Activated CD4-positive, alpha-beta memory T cell treated with anti-CD3 and anti-CD28 coated beads, Interleukin-2, amount 10 ng/mL, durations not matched to agents 7 days and 5 days (primary cell): ENCODE measurements around the gene KLF13. TPM values are rescaled to one million over a fixed set of nuclear protein-coding genes. Genes with fewer than 3 reads are reported as not detected.
A peak's percentile ranks its signal among the peaks of the same experiment; 100 is the strongest.

Source experiments
- CTCF ChIA-PET: fragments of 350-600 bp; sonication (Branson Sonifier 250); formaldehyde crosslinking; loops from one replicate; lab custom pipeline; 2021; ENCODE audit warnings: antibody characterized with exemption, inconsistent platforms; lab: Charles Lee
- POLR2A ChIA-PET: fragments of 350-600 bp; sonication (Branson Sonifier 250); formaldehyde crosslinking; loops from one replicate; lab custom pipeline; 2021; ENCODE audit warnings: antibody characterized with exemption; lab: Charles Lee
- DNase-seq: peaks from one replicate; pipeline ENCODE4 v3.0.0-alpha.2; 2020
- H3K27ac Mint-ChIP-seq: one replicate; pipeline ENCODE4 v1.8.0; 2021; ENCODE audit warnings: mild to moderate bottlenecking, mixed read lengths
- H3K27me3 Mint-ChIP-seq: one replicate; pipeline ENCODE4 v1.8.0; 2021; ENCODE audit warnings: mixed read lengths
- H3K36me3 Mint-ChIP-seq: one replicate; pipeline ENCODE4 v1.8.0; 2021; ENCODE audit warnings: low read depth, mixed read lengths
- H3K4me1 Mint-ChIP-seq: one replicate; pipeline ENCODE4 v1.8.0; 2021; ENCODE audit warnings: mixed read lengths
- H3K4me3 Mint-ChIP-seq: one replicate; pipeline ENCODE4 v1.8.0; 2021; ENCODE audit warnings: mild to moderate bottlenecking, mixed read lengths
- H3K9me3 Mint-ChIP-seq: one replicate; pipeline ENCODE4 v1.8.0; 2021; ENCODE audit warnings: mixed read lengths
- total RNA-seq, 2 experiments: library from RNA; stranded (reverse); gene quantifications; one replicate each; pipeline ENCODE4 v1.2.3, GENCODE V29; 2021

Gene KLF13
- total RNA-seq, 2 experiments from 2014 or later, result 199 TPM

GRCh38 chr15:31302778-31303725 is 23.6 kb upstream of the KLF13 start:
- Mint-ChIP-seq H3K4me3 (no peak overlapping the region), H3K36me3 (no peaks in the 10 kb centered on the region), H3K4me1 (peaks cover 16% of the 10 kb centered on the region), H3K27me3 (peaks cover 3% of the 10 kb centered on the region), H3K27ac (no peak overlapping the region), H3K9me3 (no peaks in the 10 kb centered on the region)
- ChIA-PET CTCF (interaction anchor here (0.6 to 1.3 kb wide), 4 partner anchors 9 to 152 kb away, joined by 3 to 5 read pairs (median 4); no protein-coding TSS in a partner anchor), POLR2A (interaction anchor here (0.7 to 0.9 kb wide), 2 partner anchors 14 to 23 kb away, joined by 4 to 5 read pairs; partner anchors contain the start of gene KLF13)
- DNase-seq, result peak; percentile 16

- H3K27ac Mint-ChIP-seq, result no peak overlapping the region
- CTCF ChIA-PET, result interaction anchor here (0.6 to 1.3 kb wide), 4 partner anchors 8 to 151 kb away, joined by 3 to 5 read pairs (median 4); no protein-coding TSS in a partner anchor
- H3K36me3 Mint-ChIP-seq, result no peaks in the 10 kb centered on the region
- no peaks in the 10 kb centered on the region for H3K9me3 Mint-ChIP-seq
- POLR2A ChIA-PET, result interaction anchor here (0.7 to 1.0 kb wide), 3 partner anchors 13 to 22 kb away, joined by 4 to 5 read pairs (median 4); partner anchors contain the start of gene KLF13
- H3K27me3 Mint-ChIP-seq, result peaks cover 7% of the 10 kb centered on the region
- peaks cover 16% of the 10 kb centered on the region for H3K4me1 Mint-ChIP-seq
- H3K4me3 Mint-ChIP-seq, result no peak overlapping the region
- peak; percentile 12 for DNase-seq
These were observed 22.6 kb upstream of the KLF13 start for GRCh38 chr15:31303726-31304648.

- no peaks in the 10 kb centered on the region for H3K36me3 Mint-ChIP-seq
- peaks cover 8% of the 10 kb centered on the region for H3K27me3 Mint-ChIP-seq
- peaks cover 16% of the 10 kb centered on the region for H3K4me1 Mint-ChIP-seq
- no peak overlapping the region for H3K27ac Mint-ChIP-seq
- DNase-seq, result peak; percentile 14
- ChIA-PET CTCF (no interaction called here), POLR2A (interaction anchor here (1.0 kb wide), 1 partner anchor 21 kb away, joined by 4 read pairs; the partner anchor contains the start of gene KLF13)
- no peak overlapping the region for H3K4me3 Mint-ChIP-seq
- H3K9me3 Mint-ChIP-seq, result no peaks in the 10 kb centered on the region
These were observed 21.8 kb upstream of the KLF13 start for GRCh38 chr15:31304751-31305365.

- H3K27ac Mint-ChIP-seq, result no peak overlapping the region
- ChIA-PET CTCF (no interaction called here), POLR2A (no interaction called here)
- H3K9me3 Mint-ChIP-seq, result no peaks in the 10 kb centered on the region
- peak; percentile 10 for DNase-seq
- H3K4me1 Mint-ChIP-seq, result peaks cover 16% of the 10 kb centered on the region
- H3K27me3 Mint-ChIP-seq, result peaks cover 9% of the 10 kb centered on the region
- H3K36me3 Mint-ChIP-seq, result no peaks in the 10 kb centered on the region
- H3K4me3 Mint-ChIP-seq, result no peak overlapping the region
These were observed 21.3 kb upstream of the KLF13 start for GRCh38 chr15:31305375-31305774.

- CTCF ChIA-PET, result no interaction called here
- DNase-seq, result peak; percentile 12
- Mint-ChIP-seq H3K4me3 (no peak overlapping the region), H3K27ac (no peak overlapping the region), H3K4me1 (peaks cover 16% of the 10 kb centered on the region), H3K27me3 (peaks cover 10% of the 10 kb centered on the region), H3K9me3 (no peaks in the 10 kb centered on the region), H3K36me3 (no peaks in the 10 kb centered on the region)
- POLR2A ChIA-PET, result interaction anchor here (1.1 kb wide), 1 partner anchor 43 kb away, joined by 3 read pairs; no protein-coding TSS in a partner anchor
These were observed 20.7 kb upstream of the KLF13 start for GRCh38 chr15:31305796-31306425.

DNA sequence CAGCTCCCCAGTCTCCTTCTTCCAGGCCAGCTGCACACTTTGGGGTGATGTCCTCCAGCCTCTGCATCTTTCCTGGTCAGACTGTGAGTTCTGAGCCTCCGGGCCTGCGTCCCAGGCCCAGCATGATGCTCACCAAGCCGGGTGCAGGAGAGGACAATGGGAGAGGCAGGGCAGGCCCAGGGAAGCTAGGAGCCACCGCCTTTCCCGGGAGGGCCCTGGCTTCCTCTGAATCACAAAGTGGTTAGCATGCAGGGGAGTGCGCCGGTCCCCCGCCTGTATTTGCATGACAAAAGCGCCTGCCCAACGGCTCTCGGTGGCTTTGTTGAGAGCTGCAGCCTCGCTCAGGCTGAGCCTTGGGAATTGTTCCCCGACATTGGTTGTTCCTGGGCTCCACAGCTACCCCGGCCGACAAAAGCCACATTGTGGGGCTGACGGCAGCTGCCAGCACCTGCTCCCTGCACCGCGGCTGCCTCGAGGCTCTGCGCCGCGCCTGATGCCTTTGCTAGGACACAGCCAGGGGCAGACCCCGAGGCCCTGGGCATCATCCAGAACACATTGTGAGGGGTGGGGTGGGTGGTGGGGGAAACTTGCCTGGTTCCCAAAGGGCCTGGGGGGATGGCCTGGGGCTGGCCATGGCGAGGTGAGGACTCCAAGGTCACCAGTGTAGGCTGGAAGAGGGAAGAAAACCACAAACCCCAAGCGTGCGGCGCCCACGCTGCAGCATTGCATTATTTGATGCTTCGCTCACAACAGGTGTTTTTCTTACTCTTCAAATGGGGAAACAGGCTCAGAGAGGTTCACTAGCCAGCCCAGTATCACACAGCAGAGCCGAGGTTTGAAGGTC is 20.0 kb upstream of the KLF13 start:
- no peaks in the 10 kb centered on the region for H3K36me3 Mint-ChIP-seq
- ChIA-PET POLR2A (interaction anchor here (1.1 kb wide), 1 partner anchor 43 kb away, joined by 3 read pairs; no protein-coding TSS in a partner anchor), CTCF (no interaction called here)
- H3K4me3 Mint-ChIP-seq, result no peak overlapping the region
- DNase-seq, result peak; percentile 14
- H3K27me3 Mint-ChIP-seq, result peaks cover 10% of the 10 kb centered on the region
- no peak overlapping the region for H3K27ac Mint-ChIP-seq
- no peaks in the 10 kb centered on the region for H3K9me3 Mint-ChIP-seq
- peaks cover 16% of the 10 kb centered on the region for H3K4me1 Mint-ChIP-seq

DNA sequence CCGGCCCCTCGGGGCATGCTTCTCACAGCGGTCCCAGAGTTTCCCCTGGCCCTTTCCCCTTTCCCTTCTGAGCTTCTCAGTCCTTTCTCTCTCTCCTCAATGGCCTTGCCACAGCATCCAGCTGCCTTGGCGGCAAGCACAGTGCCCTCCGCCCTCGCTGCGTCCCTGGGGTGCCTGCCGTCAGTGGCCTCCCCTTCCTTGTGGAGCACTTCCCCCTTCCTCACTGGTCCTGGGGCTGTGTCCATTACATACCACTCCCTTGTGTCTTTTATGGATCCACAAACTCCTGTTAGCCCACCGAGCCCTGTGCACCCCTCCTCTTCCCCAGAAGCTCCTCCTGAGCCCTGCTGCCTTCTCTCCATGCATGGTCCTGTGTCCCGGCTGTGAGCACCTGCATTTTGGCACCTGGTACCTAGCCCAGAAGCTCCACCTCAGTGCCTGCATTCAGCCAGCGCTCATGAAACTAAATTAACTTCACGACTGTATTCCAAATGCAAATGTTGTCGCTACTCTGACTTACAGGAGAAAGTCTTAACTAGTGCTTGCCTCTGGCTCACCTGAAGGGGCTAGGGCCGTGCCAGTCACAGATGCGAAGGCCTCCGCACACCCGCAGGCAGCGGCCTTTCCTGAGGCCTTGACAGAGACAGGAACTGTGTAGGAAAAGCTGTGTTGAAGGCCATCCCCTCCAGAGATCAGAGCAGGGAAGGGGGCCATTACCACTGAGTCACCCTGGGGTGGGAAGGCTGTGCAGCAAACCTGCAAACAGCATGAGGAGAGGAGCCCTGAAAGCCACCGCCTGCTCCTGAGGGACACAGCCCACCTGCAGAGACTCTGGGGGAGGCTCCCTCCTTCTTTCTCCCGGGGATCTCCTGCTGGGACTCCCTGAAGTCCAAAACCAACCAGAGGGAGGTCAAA is 19.1 kb upstream of the KLF13 start:
- Mint-ChIP-seq H3K4me1 (peaks cover 14% of the 10 kb centered on the region), H3K36me3 (no peaks in the 10 kb centered on the region), H3K4me3 (no peak overlapping the region), H3K27me3 (peaks cover 13% of the 10 kb centered on the region), H3K27ac (no peak overlapping the region), H3K9me3 (no peaks in the 10 kb centered on the region)
- ChIA-PET CTCF (interaction anchor here (0.7 kb wide), 1 partner anchor 181 kb away, joined by 3 read pairs; no protein-coding TSS in a partner anchor), POLR2A (interaction anchor here (1.1 kb wide), 1 partner anchor 44 kb away, joined by 3 read pairs; no protein-coding TSS in a partner anchor)
- peak; percentile 10 for DNase-seq

- ChIA-PET POLR2A (interaction anchor here (0.7 to 1.2 kb wide), 2 partner anchors 9 to 64 kb away, joined by 3 read pairs; no protein-coding TSS in a partner anchor), CTCF (interaction anchor here (0.9 kb wide), 1 partner anchor 167 kb away, joined by 3 read pairs; no protein-coding TSS in a partner anchor)
- H3K9me3 Mint-ChIP-seq, result peaks cover 2% of the 10 kb centered on the region
- H3K36me3 Mint-ChIP-seq, result no peaks in the 10 kb centered on the region
- H3K27me3 Mint-ChIP-seq, result peaks cover 13% of the 10 kb centered on the region
- no peak overlapping the region for H3K4me3 Mint-ChIP-seq
- H3K27ac Mint-ChIP-seq, result no peak overlapping the region
- peak; percentile 12 for DNase-seq
- peaks cover 11% of the 10 kb centered on the region for H3K4me1 Mint-ChIP-seq
These were observed 18.4 kb upstream of the KLF13 start for GRCh38 chr15:31308185-31308639.

DNA sequence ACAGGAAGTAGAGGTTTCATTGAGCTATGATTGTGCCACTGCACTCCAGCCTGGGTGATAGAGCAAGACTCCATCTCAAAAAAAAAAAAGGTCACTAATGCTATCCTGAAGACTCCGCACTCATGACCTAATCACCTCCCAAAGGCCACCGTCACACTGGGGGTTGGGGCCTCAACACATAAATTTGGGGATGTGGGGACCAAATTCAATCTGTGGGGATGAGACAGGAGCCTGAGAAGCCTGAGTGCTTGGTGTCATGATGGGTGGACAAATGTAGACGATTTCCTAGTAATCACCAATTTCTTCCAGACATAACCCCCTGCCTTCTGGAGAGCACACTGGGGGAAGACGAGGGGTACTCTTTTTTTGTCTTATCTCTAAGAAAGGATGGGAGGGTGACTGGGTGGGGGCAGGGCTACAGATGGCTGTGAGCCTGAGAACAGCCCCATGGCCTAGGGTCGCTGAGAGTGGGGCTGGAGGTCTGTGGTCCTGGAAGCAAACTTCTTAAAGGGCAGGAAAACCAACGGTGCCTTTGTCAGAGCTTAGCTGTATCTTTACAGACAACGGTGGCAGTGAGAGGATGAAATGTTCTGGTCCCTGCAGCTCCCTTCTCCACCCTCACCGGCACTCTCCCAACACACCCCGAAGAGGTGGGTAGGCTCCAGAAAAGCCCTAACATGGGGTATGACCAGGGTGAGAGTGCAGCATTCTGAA is 16.6 kb upstream of the KLF13 start:
- Mint-ChIP-seq H3K27me3 (peaks cover 13% of the 10 kb centered on the region), H3K27ac (no peak overlapping the region)
- CTCF ChIA-PET, result no interaction called here

More for the DNA sequence above, 16.6 kb upstream of the KLF13 start:
- Mint-ChIP-seq H3K4me3 (no peak overlapping the region), H3K4me1 (peaks cover 3% of the 10 kb centered on the region), H3K9me3 (peaks cover 10% of the 10 kb centered on the region), H3K36me3 (no peaks in the 10 kb centered on the region)
- peak; percentile 10 for DNase-seq
- POLR2A ChIA-PET, result interaction anchor here (1.0 to 1.4 kb wide), 3 partner anchors 16 to 46 kb away, joined by 3 to 6 read pairs (median 3); partner anchors contain the start of gene KLF13
